Activated CD4-positive, alpha-beta T cell treated with anti-CD3 and anti-CD28 coated beads, Interleukin-2, amount 50 U/mL, for 16 hours (primary cell): ENCODE measurements around the gene HTR2A.

Source experiments
- DNase-seq: peaks from one replicate; pipeline ENCODE4 v3.0.0-alpha.2; 2020

Gene HTR2A

DNA sequence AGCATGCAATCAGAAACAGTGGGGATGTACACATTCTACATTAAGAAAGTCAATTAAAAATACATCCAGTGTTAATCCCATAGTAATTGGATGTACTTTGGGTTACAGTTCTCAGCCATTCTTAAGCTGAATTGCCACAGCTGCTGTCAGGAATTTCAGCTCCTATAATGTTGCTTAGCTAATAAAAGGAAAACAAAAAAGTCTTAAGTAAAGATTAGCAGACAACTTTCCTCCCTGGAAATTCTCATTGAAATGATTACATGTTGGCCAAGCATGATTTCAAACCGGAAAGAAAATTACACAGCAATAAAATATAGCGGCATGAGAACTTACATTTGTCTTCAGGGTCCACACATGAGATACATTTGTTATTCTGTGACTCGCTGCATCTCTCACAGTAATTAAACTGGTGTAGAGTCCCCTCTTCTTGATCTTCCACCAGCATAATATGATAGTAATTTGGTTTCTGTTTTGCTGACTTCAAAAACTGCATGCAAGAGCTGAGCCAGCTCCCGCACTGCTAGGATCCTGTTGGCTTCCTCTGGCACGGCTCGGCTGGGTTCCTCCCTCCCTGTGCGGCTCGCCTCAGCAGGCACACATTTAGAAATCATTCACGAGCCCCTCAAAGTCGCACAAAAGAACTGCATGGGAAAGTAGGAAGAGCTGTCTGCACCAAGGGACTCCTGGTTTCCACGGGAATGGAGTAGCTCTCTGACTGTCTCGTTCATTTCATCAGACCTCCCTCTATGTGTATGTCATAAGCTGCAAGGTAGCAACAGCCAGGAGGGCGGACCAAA is at the start of gene HTR2A:
Gene HTR2A, minus strand, starts transcription at position 713 of the 797 bp plus-strand sequence. CDS start 1,147 bp downstream, outside the sequence.
- DNase-seq = no peak

DNA sequence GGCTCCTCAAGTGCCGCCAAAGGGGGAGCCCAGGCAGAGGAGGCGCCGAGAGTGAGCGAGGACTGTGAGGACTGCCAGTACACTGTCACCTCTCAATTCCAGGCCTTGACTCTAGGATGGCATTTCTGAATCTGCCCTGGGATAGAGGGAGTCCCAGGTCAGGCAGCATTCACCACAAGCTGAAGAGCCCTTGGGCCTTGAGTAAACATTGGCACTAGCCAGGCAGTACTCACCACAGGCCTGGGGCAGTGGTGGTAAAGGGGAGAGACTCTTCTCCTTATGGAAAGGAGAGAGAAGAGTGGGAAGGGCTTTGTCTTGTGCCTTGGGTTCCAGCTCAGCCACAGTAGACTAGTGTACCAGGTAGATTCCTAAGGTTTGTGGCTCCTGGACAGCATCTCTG is 39.7 kb upstream of the HTR2A start:
- DNase-seq = no peak

DNA sequence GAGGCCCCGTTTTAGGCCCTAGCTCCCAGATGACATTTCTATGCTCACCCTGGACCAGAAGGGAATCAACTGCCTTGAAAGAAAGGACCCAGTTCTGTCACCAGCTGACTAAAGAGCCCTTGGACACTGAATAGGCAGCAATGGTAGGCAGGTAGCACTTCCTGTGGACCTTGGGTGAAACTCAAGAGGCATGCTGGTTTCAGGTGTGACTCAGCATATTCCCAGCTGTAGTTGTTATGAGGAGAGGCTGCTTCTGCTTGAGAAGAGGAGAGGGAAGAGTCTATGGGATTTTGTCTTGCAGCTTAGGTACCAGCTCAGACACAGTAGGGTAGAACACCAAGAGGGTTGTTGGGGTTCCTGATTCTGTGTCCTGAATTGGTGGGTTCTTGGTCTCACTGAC is 37.9 kb upstream of the HTR2A start:
- DNase-seq = no peak

DNA sequence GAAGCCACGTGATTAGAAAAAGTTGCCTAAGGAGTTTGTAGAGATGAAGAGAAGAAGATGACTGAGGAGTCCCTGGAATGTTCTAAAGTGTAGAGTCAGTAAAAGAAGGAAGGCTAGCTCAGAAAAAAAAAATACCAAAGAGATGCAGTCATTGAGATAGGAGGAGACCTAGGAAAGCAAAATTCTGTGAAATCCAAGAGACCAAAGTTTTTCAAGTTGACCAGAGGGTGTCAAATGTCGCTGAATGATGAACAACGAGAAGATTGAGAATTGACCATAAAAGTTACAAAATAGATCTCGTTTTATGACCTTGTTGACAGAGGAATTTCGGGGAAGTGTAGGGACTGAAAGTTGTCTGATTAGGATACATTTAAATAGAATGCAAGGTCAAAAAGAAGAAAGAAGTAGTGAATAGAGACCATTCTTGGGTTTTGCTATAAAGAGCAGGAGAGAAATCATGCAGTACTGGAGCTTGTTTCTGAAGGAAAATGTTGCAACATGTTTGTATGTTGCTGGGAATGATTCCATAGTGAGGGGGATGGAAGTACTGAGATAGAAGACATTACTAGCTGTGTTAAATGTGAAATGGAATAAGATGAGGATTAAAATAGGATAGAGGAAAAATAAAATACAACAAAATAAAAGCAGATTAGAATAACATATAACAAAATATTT is 30.2 kb upstream of the HTR2A start:
- DNase-seq = no peak

DNA sequence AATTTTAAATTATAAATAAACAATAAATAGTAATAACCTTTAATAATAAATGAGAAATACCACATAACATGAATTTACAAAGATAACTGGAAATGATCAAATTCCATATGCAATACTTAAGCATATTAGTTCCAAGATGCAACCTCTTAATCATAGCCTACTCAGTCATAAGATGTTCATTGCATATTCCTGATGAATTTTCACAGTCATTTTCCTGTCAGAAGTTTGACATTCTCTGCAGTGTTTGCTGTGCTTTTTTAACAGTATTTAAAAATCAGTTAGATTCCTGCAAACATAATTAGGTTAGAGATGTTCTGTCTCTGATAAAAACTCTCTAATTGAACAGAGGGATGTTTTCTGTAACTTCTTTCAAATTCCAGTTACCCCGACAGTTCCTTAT is 28.6 kb upstream of the HTR2A start:
- DNase-seq = no peak

DNA sequence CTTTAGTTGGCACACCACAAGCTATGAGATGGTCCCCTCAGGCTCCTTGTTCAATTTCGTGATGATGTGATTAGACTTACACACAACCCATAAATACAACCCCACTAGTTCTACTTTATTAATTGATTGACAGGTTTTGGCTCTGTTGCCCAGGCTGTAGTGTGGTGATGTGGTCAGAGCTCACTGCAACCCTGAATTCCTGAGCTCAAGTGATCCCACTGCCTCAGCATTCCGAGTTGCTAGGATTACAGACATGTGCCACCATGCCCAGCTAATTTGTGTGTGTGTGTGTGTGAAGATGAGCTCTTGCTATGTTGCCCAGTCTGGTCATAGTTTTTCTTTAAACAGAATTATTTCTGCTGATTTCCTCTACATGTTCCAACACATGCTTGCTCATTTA is 17.5 kb upstream of the HTR2A start:
- no peak for DNase-seq

DNA sequence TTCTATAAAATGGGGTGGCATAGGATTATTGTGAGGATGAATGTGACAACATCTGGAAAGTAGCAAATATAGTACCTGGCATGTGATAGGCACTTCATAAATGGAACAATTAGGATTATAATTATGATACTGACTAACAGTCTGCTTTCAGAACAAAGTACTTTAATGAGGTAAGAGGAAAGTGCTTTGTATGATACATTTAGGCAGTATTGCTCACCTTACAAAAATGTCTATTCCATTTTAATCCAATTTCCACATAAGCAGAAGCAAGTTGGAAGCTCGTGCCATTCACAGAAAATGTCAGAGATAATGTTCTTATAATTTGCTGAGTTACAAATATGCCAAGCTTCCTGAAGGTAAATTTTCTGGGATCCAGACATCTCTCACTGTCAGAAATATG is 16.9 kb upstream of the HTR2A start:
- DNase-seq = no peak

DNA sequence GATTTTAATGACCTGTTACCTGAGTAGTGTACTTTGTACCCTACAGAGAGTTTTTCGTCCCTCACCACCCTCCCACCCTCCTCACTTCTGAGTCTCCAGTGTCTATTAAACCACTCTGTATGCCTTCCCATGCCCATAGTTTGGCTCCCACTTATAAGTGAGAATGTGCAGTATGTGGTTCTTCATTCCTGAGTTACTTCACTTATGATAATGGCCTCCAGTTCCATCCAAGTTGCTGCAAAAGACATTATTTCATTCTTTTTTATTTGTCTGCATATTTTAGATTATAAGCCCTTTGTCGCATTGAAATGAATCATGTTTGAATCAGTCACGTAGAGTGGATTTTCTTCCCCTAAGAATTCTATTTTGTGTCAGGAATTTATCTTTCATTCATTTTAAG is 12.2 kb upstream of the HTR2A start:
- DNase-seq = no peak

DNA sequence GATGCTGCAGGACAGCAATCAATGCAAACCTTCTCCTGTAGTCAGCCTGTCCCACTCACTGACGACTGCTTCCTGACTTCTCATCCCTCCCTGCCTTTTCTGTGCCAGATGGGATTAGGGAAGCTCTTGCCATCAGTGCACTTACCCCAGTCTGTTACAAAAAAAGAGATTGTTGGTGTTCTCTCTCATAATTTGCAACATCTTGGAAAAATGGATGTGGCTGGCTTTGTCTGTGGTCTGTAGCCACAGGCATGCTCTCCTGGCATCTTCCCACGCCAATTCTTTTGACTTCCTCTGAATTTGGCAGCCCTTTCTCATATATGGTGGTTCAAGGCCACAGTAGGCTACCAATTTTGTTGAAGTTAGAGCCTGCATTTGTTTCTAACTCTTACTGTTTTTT is 11.6 kb upstream of the HTR2A start:
- no peak for DNase-seq

DNA sequence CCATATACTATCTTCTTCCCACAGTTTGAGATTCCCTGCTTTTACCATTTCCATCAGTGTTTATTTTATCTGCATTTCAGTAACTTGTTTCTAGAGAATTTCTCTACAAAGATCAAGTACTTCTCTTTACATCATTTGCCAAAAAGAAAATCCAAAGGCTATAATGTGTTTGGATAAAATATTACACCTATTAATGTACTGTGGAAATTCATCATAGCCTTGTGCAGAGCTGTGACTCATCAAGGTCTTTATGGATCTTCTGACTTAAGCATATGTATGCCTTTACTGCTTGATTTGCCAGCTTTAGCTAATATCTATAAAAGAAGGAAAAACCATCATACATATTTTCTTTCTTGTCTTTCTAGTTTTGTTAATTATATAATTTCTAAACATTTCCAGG is 9.6 kb upstream of the HTR2A start:
- DNase-seq = no peak

DNA sequence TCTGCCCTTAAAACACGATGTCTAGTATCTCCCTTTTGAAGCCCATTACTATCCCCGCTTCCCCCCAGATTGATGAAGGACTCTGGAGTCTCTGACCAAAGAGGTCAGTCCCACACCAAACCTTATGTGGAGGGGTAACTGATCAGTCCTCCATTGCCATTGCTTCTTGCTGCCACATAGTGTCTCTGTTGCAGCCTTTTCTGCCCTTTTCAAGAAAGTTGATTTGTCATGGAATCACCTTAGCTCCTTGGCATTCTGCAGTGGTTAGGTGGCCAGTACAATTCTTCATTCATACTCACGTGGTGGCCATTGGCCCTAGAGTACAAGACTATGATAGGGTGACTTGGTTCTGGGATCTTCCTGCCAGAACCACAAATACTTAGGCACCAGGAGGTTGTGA is 8.4 kb upstream of the HTR2A start:
- DNase-seq = no peak

DNA sequence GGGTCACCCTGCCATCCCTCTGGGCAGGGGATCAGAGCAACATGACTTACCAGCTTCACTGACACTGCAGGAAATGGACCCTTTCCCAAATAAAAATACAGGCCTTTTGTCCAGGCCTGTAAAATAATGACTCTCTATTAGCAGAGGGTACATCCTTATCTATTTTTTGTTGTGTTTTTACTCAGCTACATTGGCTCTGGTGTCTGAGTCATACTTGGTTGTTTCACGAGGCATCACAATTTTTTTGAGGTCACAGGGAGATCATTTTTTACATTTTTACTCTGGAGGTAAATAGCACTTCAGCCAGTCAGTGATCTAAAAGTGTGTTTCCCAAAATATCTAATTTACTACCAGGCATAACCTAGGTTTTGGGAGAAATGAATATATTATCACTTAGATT is 6.9 kb upstream of the HTR2A start:
- DNase-seq = peak; percentile 9

DNA sequence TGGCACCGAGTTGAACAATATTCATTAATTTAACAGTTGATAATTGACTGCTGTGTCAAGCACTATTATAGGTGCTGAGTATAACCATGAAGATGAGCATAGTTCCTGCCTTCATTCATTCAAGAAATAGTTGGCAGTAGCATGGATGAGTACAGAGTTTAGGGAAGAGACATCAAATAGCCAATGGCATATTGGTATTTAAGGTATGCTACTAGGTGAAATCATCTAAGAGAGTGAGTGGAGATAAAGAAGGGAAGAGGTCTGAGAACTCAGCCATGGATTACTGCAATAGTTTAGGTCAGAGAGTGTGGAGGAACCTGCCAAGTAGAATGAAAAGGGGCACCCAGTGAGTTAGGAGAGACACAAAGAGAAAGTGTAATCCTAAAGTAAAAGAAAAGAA is 4.9 kb upstream of the HTR2A start:
- DNase-seq = no peak

DNA sequence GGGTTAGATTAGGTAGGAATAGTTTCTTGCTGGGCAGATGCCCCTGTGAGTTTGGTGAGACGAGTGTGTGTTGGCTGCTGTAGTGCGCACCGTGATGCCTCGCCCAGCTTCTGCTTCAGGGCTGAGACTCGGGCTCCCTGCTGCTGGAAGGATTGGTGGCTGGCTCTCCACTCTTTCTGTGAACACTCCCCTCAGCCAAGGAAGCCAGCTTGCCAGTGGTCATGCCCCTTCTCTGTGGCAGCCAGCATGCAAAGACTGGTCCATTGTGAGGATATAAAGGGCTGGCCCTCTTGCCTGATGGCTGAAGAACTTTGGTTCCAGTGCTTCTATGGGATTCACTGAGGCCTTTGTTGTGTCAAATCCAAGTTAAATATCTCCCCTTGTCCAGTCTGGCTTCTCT is 2.9 kb upstream of the HTR2A start:
- no peak for DNase-seq

DNA sequence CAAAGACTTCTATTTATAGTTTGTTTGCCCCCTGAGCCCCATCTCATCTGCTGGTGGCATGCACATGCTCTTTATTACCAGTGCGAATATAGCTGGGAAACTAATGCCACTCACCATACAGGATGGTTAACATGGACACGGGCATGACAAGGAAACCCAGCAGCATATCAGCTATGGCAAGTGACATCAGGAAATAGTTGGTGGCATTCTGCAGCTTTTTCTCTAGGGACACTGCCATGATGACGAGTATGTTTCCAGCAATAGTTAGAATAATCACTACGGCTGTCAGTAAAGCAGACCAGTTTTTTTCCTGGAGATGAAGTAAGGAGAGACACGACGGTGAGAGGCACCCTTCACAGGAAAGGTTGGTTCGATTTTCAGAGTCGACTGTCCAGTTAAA is 1.5 kb downstream of the HTR2A start:
- DNase-seq = no peak

DNA sequence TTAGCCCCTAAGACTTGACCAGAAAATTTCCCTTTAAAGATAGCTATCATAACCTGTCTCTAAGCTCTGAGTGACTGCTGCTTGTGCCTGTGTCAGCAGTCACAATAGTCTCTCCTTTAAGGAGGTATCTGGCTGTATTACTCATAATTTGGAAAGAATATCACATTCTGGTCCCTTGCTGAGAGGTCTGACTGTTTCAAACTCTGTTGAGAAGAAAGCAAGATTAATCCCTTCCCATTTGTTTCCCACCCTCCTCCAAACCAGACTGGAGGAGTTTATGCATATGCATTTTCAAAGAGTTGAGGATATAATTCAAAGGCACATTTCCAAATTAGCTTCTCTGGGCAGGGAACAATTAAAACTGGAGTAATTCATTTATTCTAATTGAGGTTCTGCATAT is 2.3 kb downstream of the HTR2A start:
- DNase-seq = no peak

DNA sequence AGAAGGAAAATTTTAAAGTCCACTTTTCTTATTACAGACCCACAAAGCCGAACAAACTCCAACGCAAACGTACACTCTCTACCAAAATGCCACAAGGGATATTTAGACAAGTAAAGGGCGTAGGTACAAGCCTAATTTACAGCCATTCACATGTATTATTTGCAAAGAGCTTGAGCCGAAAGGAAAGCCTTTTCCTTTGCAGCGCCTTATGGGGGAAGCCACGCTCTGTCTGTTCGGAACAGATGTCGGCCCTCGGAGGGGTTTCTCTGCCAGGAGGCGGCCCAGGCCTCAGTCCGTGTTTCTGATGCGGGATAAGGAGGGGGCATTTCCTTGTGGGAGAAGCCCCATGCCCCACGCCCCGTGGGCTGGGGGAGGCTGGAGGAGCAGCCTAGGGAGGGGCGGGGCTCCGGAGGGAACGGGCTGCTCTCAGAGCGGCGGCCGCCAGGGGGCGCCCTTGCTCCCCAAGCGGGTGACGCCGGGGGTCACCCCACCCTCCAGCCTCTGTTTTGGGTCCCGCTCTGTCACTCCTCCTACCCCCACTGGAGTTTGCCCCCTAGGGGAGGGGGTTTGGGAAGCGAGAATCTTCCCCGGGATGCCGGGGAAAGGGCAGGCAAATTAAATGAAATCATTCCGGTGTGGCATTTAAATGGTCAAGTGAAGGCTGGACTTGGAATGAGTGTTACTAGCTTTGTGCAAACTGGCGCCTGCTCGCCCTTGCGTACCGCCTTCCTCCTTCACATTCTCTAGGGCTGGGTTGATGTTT is 2.9 kb downstream of the HTR2A start:
- DNase-seq = peak; percentile 61

DNA sequence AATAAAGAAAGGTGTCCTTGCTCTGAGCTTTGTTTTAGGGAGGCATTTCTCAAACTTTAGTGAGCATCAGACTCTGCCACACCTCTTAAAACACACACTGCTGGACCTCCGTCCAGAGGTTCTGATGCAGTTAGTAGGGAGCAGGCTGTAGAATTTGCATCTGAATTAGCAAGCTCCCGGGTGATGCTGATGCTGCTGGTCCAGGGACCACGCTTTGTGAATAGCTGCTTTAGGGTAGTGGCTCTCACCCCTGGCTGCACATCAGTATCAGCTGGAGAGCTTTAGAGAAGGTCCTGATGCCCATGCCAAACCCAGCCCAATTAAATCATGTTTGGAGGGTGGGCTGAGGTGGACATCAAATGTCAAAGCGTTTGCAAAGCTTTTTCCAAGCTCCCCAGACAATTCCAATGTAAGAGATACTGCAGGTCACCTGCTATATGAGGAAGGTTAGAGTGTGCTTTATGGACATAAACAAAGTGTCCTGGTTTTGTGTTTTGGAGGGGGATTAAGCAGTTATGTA is 3.6 kb downstream of the HTR2A start:
- no peak for DNase-seq

DNA sequence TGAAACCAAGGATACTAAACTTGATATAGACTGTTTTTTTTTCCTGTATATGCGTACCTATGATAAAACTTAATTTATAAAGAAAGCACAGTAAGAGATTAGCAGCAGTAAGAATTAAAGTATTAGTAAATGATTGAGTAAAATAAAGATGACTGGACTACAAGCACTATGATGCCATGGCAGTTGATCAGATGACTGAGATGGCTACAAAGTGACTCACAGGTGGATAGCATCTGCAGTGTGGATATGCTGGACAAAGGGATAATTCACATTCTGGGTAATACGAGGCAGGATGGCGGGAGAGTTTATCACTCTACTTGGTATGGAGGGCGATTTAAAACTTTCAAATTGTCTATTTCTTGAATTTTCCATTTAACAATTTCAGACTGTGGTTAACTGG is 11.8 kb downstream of the HTR2A start:
- no peak for DNase-seq

DNA sequence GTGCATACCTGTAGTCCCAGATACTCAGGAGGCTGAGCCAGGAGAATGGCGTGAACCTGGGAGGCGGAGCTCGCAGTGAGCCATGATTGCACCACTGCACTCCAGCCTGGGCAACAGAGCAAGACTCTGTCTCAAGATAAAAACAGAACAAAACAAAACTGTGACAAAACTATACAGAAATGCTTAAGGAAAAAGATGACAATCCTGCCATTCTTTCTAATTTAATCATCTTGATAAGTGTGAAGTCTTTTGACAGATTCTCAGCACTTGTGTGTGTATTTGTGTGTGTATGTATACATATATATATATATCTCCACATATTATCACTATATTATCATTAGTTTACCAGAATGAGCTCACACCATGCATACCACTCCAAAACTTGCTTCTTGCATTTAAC is 12.3 kb downstream of the HTR2A start:
- no peak for DNase-seq

DNA sequence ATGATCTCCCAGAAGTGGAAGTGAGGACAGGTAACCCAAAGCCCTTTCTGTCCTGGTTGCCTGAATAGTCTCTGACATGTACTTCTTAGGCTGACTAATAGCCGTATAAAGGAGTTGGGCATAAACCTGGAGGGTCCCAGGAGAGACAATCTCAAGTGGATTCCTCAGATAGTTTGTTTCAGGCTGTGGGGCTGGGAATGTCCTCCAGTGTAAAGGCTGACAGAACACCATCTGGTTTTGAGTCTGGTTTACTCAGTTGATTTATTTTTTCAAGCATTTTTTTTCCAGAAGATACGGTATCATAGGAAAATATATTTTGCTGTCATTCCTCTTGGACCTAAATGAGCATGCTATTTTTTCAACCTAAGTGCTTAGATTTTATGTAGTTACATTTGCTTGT is 15.2 kb downstream of the HTR2A start:
- no peak for DNase-seq

DNA sequence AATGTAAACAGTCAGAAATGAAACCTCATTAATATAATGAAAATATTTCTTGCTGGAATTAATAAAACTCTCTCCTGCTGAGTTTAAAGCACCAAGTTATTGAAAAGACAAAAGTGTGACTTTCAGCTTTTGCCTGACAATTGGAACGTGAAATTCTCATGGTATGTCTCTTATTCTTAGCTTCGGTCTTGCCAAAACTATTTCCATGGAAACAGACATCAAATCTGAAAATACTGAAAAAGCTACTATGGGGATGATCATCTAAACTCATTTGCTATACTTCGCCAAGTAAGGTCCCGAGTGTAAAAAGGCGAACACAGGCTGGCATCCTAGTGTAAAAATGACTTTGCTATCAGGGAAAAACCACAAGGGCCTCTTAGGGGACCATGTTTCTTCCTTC is 22.8 kb downstream of the HTR2A start:
- DNase-seq = no peak

DNA sequence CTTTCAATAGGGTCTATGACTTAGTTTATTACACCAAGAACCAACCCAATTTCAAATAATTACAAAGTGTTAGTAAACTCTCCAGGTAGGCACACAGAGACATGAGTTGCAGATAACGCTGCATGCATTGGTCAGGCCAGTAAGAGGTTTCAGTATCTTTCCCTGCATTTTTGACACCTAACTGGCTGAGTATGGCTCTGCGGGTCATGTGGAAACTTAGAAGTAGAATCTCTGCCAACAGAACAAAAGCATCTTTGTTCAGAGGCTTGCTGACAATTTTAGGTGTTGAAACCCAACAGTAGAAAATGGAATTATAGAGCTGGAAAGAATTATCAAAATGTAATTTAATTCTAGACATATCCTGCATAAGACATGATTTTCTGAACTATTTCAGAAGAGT is 25.3 kb downstream of the HTR2A start:
- DNase-seq = no peak

DNA sequence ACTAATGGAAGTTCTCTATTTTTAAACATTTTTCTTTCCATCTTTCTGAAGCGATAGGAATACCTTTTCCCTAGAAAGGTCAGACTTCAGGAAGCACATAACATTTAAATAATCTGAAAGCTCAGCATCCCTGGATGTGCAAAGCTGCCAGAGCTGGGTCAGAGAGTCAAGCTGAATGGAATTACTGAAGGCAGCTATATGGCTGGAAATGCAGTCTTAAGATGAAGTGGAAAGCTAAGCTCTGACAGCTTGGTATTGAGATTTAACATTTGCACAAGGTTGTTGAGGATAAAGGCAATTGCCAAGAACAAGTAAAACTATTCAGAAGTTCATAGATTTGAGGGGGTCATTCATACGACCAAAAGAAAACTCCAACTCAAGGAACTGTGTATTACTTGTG is 28.8 kb downstream of the HTR2A start:
- no peak for DNase-seq
